ENCODE measurements around the gene CCM2.

Gene CCM2

GRCh38 chr7:45117582-45117981, 117.6 kb downstream of the CCM2 start:
- no peak for TF ChIP-seq CTCF (conservative IDR thresholded peaks at IDR 0.05)
- no peak overlapping the region for H3K27ac ChIP-seq

DNA sequence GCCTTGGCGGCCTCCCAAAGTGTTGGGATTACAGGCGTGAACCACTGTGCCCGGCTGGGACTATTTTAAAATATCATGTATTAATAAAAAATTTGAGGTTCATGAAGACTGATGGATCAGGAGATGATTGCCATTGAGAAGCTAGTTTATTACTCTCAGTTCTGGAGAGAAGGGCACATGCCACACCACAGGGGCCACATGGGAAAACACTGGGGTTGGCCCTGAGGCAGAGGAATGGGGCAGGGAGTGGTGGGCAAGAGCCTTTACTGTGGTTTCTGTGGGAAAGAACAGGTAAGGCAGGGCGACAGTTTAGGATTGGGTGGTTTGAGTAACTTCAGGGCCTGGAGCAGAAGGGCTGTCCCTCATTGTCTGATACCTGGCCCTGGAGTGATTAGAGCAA, 118.3 kb downstream of the CCM2 start:
- no peak overlapping the region for H3K27ac ChIP-seq
- no peak for TF ChIP-seq CTCF (conservative IDR thresholded peaks at IDR 0.05)

DNA sequence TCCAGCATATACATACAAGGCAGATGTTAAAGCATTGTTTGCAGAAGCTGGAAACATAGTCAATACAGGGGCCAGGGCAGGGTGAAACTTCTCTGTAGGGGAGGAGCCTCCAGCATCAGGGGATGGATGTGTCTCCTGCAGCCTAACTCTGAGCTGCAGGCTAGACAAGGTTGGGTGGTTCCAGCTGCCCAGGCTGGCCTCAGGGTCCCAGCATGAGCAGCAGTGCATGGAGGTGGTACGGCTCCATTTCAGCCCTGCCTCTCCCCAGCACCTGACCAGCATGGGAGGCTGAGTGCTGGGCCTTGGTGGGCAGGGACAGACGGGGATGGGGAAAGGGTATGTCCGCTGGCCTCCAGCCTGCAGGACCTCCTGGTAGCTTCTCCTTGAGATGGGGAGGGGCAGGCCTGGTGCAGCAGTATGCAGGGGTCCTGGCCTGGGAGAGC, 118.9 kb downstream of the CCM2 start:
- H3K27ac ChIP-seq: no peak overlapping the region
- no peak for TF ChIP-seq CTCF (conservative IDR thresholded peaks at IDR 0.05)

DNA sequence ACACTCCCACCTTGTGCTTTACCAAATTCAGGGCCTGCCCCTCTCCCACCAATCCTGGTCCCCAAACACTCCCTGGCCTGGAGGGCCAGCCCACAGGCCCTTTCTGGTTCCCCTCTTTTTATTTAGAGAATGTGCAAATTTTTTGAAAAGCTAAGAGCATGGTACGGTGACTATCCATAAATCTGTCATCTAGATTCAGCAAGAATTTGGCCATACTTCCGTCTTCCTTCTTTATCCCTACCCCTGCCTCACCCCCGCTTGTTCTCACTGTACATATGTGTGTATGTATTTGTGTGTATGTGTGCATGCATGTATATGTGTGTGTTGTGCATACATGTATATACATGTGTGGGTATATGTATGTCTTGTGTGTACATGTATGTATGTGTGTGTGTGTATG, 119.5 kb downstream of the CCM2 start:
- no peak for TF ChIP-seq CTCF (conservative IDR thresholded peaks at IDR 0.05)
- H3K27ac ChIP-seq: no peak overlapping the region

DNA sequence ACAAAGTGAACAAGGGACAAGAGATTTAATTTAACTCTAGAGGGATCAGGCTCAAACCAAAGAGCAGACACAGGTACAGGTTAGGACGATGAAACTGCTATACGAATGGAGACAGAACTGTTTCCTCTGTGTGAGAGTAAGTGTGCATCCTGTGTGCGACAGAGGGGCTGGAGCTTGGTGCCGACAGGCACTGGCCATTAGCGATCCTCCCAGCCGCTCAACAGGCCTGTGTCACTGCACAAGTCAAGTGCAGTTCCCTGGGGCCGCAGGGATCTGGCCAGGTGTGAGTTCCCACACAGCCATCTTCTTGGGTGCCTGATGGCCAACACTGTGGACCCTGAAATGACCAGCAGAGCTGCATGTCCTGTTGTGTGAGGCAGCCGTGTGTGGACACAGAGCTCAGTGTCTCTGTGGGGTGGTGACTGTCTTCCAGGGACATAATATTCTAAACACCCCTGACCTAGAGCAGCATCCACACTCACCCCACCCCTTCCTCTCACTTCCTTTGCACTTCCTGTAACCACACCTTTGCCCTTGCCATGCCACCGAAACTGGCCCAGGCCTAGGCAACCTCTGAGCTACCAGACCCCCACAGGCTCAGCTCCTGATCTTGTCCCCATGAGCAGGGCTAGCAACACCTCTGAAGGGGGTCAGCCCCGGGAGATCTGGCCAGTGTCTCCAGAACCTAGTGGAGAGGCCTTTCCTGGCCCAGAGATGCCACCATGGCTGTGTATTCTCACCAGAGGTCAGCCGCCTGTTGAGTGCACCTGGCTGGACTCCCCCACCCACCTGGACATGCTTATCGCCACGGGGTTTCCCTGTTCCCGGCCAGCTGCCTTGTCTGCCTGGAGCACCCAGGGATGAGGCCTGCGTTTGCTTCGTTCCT, 123.2 kb downstream of the CCM2 start:
- no peak for TF ChIP-seq CTCF (conservative IDR thresholded peaks at IDR 0.05)
- no peak overlapping the region for H3K27ac ChIP-seq

- no peak overlapping the region for H3K27ac ChIP-seq
- no peak for TF ChIP-seq CTCF (conservative IDR thresholded peaks at IDR 0.05)
These were observed 124.1 kb downstream of the CCM2 start for GRCh38 chr7:45123913-45124710.

DNA sequence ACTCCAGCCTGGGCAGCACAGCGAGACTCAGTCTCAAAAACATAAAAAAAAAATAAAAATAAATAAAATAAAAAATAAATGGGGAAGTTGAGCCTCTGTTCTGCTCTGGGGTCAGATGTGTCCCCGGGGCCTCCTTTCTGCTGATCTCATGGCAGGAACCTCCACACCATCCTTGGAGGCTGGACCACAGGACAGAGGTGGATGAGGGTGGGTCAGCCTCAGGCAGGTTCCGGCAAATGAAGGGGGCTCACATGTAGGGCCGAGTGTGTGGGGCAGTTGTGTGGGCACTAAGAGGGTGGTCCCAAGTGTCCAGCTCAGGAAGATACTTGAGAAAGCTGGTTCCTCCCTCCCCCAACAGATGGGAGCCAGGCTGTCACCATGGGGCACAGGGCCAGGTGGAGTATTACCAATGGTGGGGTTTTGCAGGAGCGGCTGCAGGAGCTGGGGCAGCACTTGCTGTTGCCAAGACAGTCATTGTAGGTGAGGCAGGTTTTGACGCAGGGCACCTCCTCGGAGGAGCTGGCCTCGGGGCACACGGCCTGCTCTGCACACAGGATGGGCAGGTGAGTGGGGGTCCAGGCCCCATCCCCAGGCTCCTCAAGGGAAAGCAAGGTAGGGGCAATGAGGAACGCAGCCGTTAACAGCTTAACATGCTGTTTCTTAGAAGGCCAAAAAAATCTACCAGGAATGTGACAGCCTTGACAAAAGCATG, 125.3 kb downstream of the CCM2 start:
- TF ChIP-seq CTCF (conservative IDR thresholded peaks at IDR 0.05): no peak
- H3K27ac ChIP-seq: no peak overlapping the region

Data from VCaP (cell line).